Measurements from ENCODE around the gene TRIO. TPM values are rescaled to one million over a fixed set of nuclear protein-coding genes. Genes with fewer than 3 reads are reported as not detected.

TRIO gene
- total RNA-seq, 1 experiment from 2014 or later, result 68.4 TPM

GRCh38 chr5:14101922-14102321 lies 41.2 kb upstream of the TRIO start (continued):
- TF ChIP-seq ZBTB33 (IDR thresholded peaks at IDR 0.05; ENCODE audit: extremely low read depth, insufficient replicate concordance, low read length) (no peak), REST (IDR thresholded peaks at IDR 0.05; ENCODE audit: low read depth) (no peak), CEBPB (IDR thresholded peaks at IDR 0.05; ENCODE audit: low read depth) (no peak), ZNF274 (IDR thresholded peaks at IDR 0.05; ENCODE audit: low read depth, low read length) (no peak), SP1 (IDR thresholded peaks at IDR 0.05; ENCODE audit: low read depth) (no peak), EZH2 (IDR thresholded peaks at IDR 0.05) (no peak), ZFX (IDR thresholded peaks at IDR 0.05) (no peak)

GRCh38 chr5:14102666-14103065 lies 40.5 kb upstream of the TRIO start:
- ATAC-seq, result no peak
- Histone ChIP-seq H3K27me3 (ENCODE audit: insufficient read depth, low read length) (no peaks in the 10 kb centered on the region), H2AFZ (ENCODE audit: low read depth, low read length, poor library complexity, severe bottlenecking) (peak overlapping the region; percentile 31), H4K20me1 (ENCODE audit: insufficient read depth) (no peaks in the 10 kb centered on the region), H3K27ac (ENCODE audit: low read depth, low read length) (no peak overlapping the region), H3K4me3 (replicated peaks in 1 of 2; ENCODE audit: low read depth in 1 of 2, low read length in 2 of 2) (no peak overlapping the region), H3K9me2 (ENCODE audit: insufficient read depth) (no peaks in the 10 kb centered on the region), H3K4me2 (ENCODE audit: low read length) (no peak overlapping the region), H3K9ac (ENCODE audit: low read length) (no peak overlapping the region), H3K9me3 (ENCODE audit: control insufficient read depth in 1 of 2, insufficient read depth in 1 of 2, low read depth in 1 of 2, low read length in 2 of 2) (no peaks in the 10 kb centered on the region), H3K79me2 (ENCODE audit: insufficient read depth, low read length) (no peaks in the 10 kb centered on the region), H3K36me3 (ENCODE audit: control insufficient read depth in 1 of 2, insufficient read depth in 2 of 2, low read length in 2 of 2) (no peaks in the 10 kb centered on the region), H3K4me1 (ENCODE audit: control insufficient read depth in 1 of 2, insufficient read depth in 2 of 2, low read length in 2 of 2) (peaks cover 18 to 22% of the 10 kb centered on the region in 2 experiments)
- POLR2A ChIA-PET, result no interaction called here
- RAD21 ChIA-PET (ENCODE audit: low non-redundant PET in 1 of 2, low total read pairs in 2 of 2, uncharacterized antibody in 2 of 2, unreplicated experiment in 2 of 2), result no interaction called here
- DNase-seq (ENCODE audit: low read depth, low spot score), result no peak
- no peak for TF ChIP-seq ZBTB33 (IDR thresholded peaks at IDR 0.05; ENCODE audit: extremely low read depth, insufficient replicate concordance, low read length)
- no peak for TF ChIP-seq REST (IDR thresholded peaks at IDR 0.05; ENCODE audit: low read depth)
- no peak for TF ChIP-seq ZNF274 (IDR thresholded peaks at IDR 0.05; ENCODE audit: low read depth, low read length)
- intact Hi-C loops (cut with micrococcal nuclease), result loop anchor here (10.0 kb wide), 1 partner anchor 542 kb away; no protein-coding TSS in a partner anchor
- CTCF ChIA-PET, result interaction anchor here (1.0 kb wide), 1 partner anchor 249 kb away, joined by 3 read pairs; no protein-coding TSS in a partner anchor
- BruUV-seq (replicated peaks), result no TSS peak

Data from HCT116 (cell line).